H1 (cell line): Measurements from ENCODE around the gene CROCC. TPM values are rescaled to one million over a fixed set of nuclear protein-coding genes. Genes with fewer than 3 reads are reported as not detected.

Experiments
- CTCF ChIA-PET: fragments of 300-600 bp; sonication (Branson Sonifier 250); formaldehyde crosslinking; loops from one replicate; lab custom pipeline; 2021; ENCODE audit not compliant: partially characterized antibody; lab: Charles Lee
- POLR2A ChIA-PET: fragments of 300-600 bp; sonication (Branson Sonifier 250); formaldehyde crosslinking; loops from one replicate; lab custom pipeline; 2021; ENCODE audit warnings: inconsistent platforms; ENCODE audit not compliant: partially characterized antibody; lab: Charles Lee
- DNase-seq, 2 experiments: peaks; one replicate each; pipeline versions ENCODE4 v3.0.0 to v3.0.0-alpha.2; 2010 to 2022; ENCODE audit warnings: low spot score in 2 of 2, low read depth in 1 of 2, mixed read lengths in 1 of 2
- FAIRE-seq: peaks from 2 replicates; lab custom pipeline; 2011; peaks lifted over from hg19 to GRCh38; lab: Jason Lieb, UNC
- H2AFZ ChIP-seq: 2 replicates; pipeline ENCODE4 v1.8.1; 2012; ENCODE audit warnings: low read length, inconsistent platforms
- H2AK5ac ChIP-seq: 2 replicates; pipeline ENCODE4 v1.6.1; 2013; ENCODE audit warnings: low read depth, low read length
- H2BK120ac ChIP-seq: replicated peaks from 2 replicates; pipeline ENCODE3; 2013; ENCODE audit warnings: low read depth, low read length, inconsistent platforms
- H2BK12ac ChIP-seq: 2 replicates; pipeline ENCODE4 v1.6.1; 2013; ENCODE audit warnings: low read depth, low read length
- H2BK15ac ChIP-seq: 2 replicates; pipeline ENCODE4 v1.6.1; 2013; ENCODE audit warnings: low read length
- H2BK20ac ChIP-seq: 2 replicates; pipeline ENCODE4 v1.6.1; 2013; ENCODE audit warnings: low read length
- H2BK5ac ChIP-seq: 2 replicates; pipeline ENCODE4 v1.6.1; 2013; ENCODE audit warnings: low read depth, low read length
- H3K14ac ChIP-seq: 2 replicates; pipeline ENCODE4 v1.6.1; 2013; ENCODE audit warnings: inconsistent platforms; ENCODE audit not compliant: insufficient read length
- H3K18ac ChIP-seq: 2 replicates; pipeline ENCODE4 v1.6.1; 2013; ENCODE audit warnings: low read length; ENCODE audit errors: extremely low read depth
- H3K23ac ChIP-seq: 2 replicates; pipeline ENCODE4 v1.6.1; 2013; ENCODE audit warnings: inconsistent platforms; ENCODE audit not compliant: insufficient read length
- H3K23me2 ChIP-seq: 2 replicates; pipeline ENCODE4 v1.6.1; 2013; ENCODE audit warnings: low read depth, low read length
- H3K27ac ChIP-seq: 2 replicates; pipeline ENCODE4 v1.6.1; 2011; ENCODE audit warnings: low read depth, low read length, inconsistent platforms
- H3K27me3 ChIP-seq, 4 experiments: replicated peaks in 1 of 4; 1 replicate in 1 of 4; 2 replicates in 3 of 4; pipeline versions ENCODE4 v1.6.1 to v1.8.1; 2011 to 2013; ENCODE audit warnings: low read length in 3 of 4, mild to moderate bottlenecking in 3 of 4, inconsistent platforms in 2 of 4, mixed read lengths in 2 of 4, moderate library complexity in 1 of 4; ENCODE audit not compliant: control insufficient read depth in 3 of 4, insufficient read depth in 3 of 4; ENCODE audit errors: extremely low read depth in 1 of 4
- H3K36me3 ChIP-seq, 4 experiments: 2 replicates each; pipeline versions ENCODE4 v1.6.1 to v1.8.1; 2011 to 2013; ENCODE audit warnings: mild to moderate bottlenecking in 4 of 4, low read length in 3 of 4, moderate library complexity in 2 of 4, control low read depth in 1 of 4, inconsistent platforms in 1 of 4; ENCODE audit not compliant: insufficient read depth in 4 of 4, control insufficient read depth in 2 of 4
- H3K4ac ChIP-seq: replicated peaks from 2 replicates; pipeline ENCODE3; 2013; ENCODE audit warnings: low read length, low read depth, mixed read lengths, inconsistent platforms; ENCODE audit not compliant: insufficient read length
- H3K4me1 ChIP-seq, 4 experiments: replicated peaks in 1 of 4; 1 replicate in 1 of 4; 2 replicates in 3 of 4; pipeline versions ENCODE4 v1.6.1 to v1.8.1; 2011 to 2013; ENCODE audit warnings: low read length in 3 of 4, inconsistent platforms in 2 of 4, mixed read lengths in 1 of 4; ENCODE audit not compliant: insufficient read depth in 4 of 4, control insufficient read depth in 3 of 4
- H3K4me2 ChIP-seq, 2 experiments: 2 replicates each; pipeline versions ENCODE4 v1.6.1 to v1.8.1; 2011 to 2013; ENCODE audit warnings: low read depth in 2 of 2, low read length in 2 of 2, control low read depth in 1 of 2, inconsistent platforms in 1 of 2, mild to moderate bottlenecking in 1 of 2; ENCODE audit not compliant: insufficient read depth in 1 of 2
- H3K4me3 ChIP-seq, 4 experiments: fragments of 200-600, 300-600 bp in 1 of 4; sonication (generic), shearing (Covaris generic), sonication (Bioruptor Twin) in 1 of 4; 2 replicates each; pipeline versions ENCODE4 v1.5.1 to v1.8.1; 2011 to 2016; ENCODE audit warnings: low read length in 4 of 4, low read depth in 3 of 4, control low read depth in 2 of 4, inconsistent platforms in 2 of 4, mild to moderate bottlenecking in 2 of 4, mixed read lengths in 1 of 4, moderate library complexity in 1 of 4; ENCODE audit not compliant: insufficient read depth in 2 of 4; ENCODE audit errors: extremely low read depth in 1 of 4
- H3K56ac ChIP-seq: replicated peaks from 2 replicates; pipeline ENCODE3; 2013; ENCODE audit warnings: low read depth, mild to moderate bottlenecking, mixed read lengths, low read length, inconsistent platforms; ENCODE audit not compliant: insufficient read length
- H3K79me1 ChIP-seq: 2 replicates; pipeline ENCODE4 v1.6.1; 2013; ENCODE audit warnings: low read depth, low read length, control low read depth
- H3K79me2 ChIP-seq, 2 experiments: 2 replicates each; pipeline versions ENCODE4 v1.6.1 to v1.8.1; 2012 to 2013; ENCODE audit warnings: low read length in 2 of 2, mild to moderate bottlenecking in 2 of 2, inconsistent platforms in 1 of 2; ENCODE audit not compliant: insufficient read depth in 2 of 2, control insufficient read depth in 1 of 2
- H3K9ac ChIP-seq, 4 experiments: replicated peaks in 1 of 4; 1 replicate in 1 of 4; 2 replicates in 3 of 4; pipeline versions ENCODE4 v1.6.1 to v1.8.1; 2011 to 2013; ENCODE audit warnings: low read depth in 3 of 4, low read length in 3 of 4, control low read depth in 2 of 4, mild to moderate bottlenecking in 2 of 4, moderate library complexity in 2 of 4, inconsistent platforms in 1 of 4; ENCODE audit errors: extremely low read depth in 1 of 4
- H3K9me3 ChIP-seq, 2 experiments: 2 replicates each; pipeline versions ENCODE4 v1.6.1 to v1.8.1; 2012 to 2013; ENCODE audit warnings: mild to moderate bottlenecking in 2 of 2, moderate library complexity in 2 of 2, control low read depth in 1 of 2, inconsistent platforms in 1 of 2, low read depth in 1 of 2, low read length in 1 of 2, mixed read lengths in 1 of 2; ENCODE audit not compliant: insufficient read depth in 2 of 2
- H4K20me1 ChIP-seq, 2 experiments: replicated peaks in 1 of 2; 2 replicates each; pipeline versions ENCODE3 to v1.8.1; 2011 to 2013; ENCODE audit warnings: inconsistent platforms in 2 of 2, low read length in 2 of 2, mild to moderate bottlenecking in 1 of 2; ENCODE audit not compliant: insufficient read depth in 2 of 2, control insufficient read depth in 1 of 2
- H4K5ac ChIP-seq: 2 replicates; pipeline ENCODE4 v1.6.1; 2013; ENCODE audit warnings: low read length, low read depth, mixed read lengths, inconsistent platforms; ENCODE audit not compliant: insufficient read length
- H4K8ac ChIP-seq: 2 replicates; pipeline ENCODE4 v1.8.0; 2013; ENCODE audit warnings: mild to moderate bottlenecking, moderate library complexity, low read length, inconsistent platforms; ENCODE audit not compliant: insufficient read depth; ENCODE audit errors: extremely low read depth
- H4K91ac ChIP-seq: replicated peaks from 2 replicates; pipeline ENCODE3; 2013; ENCODE audit warnings: low read length, mixed read lengths, inconsistent platforms; ENCODE audit not compliant: insufficient read length
- ASH2L ChIP-seq: fragments of 200-600, 300-600 bp; sonication (generic); IDR thresholded peaks from one replicate; pipeline ENCODE4 v1.7.1; 2017; ENCODE audit warnings: low read length
- ATF2 ChIP-seq: IDR thresholded peaks from 2 replicates; pipeline ENCODE4 v1.6.1; 2012; ENCODE audit warnings: low read length, inconsistent platforms
- BACH1 ChIP-seq: IDR thresholded peaks from 2 replicates; pipeline ENCODE4 v1.6.1; 2012; ENCODE audit warnings: low read length, improper control_type of control experiment
- CTBP2 ChIP-seq: IDR thresholded peaks from 2 replicates; pipeline ENCODE4 v1.7.0; 2011; ENCODE audit warnings: borderline replicate concordance, mild to moderate bottlenecking, moderate library complexity, mixed read lengths, low read length; ENCODE audit not compliant: insufficient read depth, insufficient read length
- EP300 ChIP-seq, 2 experiments: IDR thresholded peaks; 1 replicate in 1 of 2; 2 replicates in 1 of 2; pipeline ENCODE4 v1.6.1; 2011 to 2012; ENCODE audit warnings: low read depth in 2 of 2, low read length in 2 of 2, mild to moderate bottlenecking in 2 of 2, borderline replicate concordance in 1 of 2, inconsistent platforms in 1 of 2, moderate library complexity in 1 of 2
- JUND ChIP-seq: IDR thresholded peaks from 2 replicates; pipeline ENCODE4 v1.6.1; 2011; ENCODE audit warnings: mild to moderate bottlenecking, improper control_type of control experiment, low read length
- PHF8 ChIP-seq: fragments of 200-600 bp; sonication (generic); conservative IDR thresholded peaks from 2 replicates; pipeline ENCODE4 v1.7.1; 2012; ENCODE audit warnings: low read depth, mild to moderate bottlenecking, inconsistent platforms, low read length, moderate library complexity
- RBBP5 ChIP-seq: IDR thresholded peaks from 2 replicates; pipeline ENCODE4 v1.7.1; 2012; ENCODE audit warnings: low read depth, mild to moderate bottlenecking, inconsistent platforms, low read length, moderate library complexity, borderline replicate concordance
- SAP30 ChIP-seq: fragments of 300-600 bp; sonication (generic); IDR thresholded peaks from 2 replicates; pipeline ENCODE4 v1.7.1; 2012; ENCODE audit warnings: low read length, moderate library complexity, mild to moderate bottlenecking, inconsistent platforms; ENCODE audit not compliant: insufficient read depth, insufficient replicate concordance
- TAF7 ChIP-seq: optimal IDR thresholded peaks from 2 replicates; pipeline ENCODE3; 2011; ENCODE audit warnings: low read depth, mild to moderate bottlenecking, inconsistent platforms, low read length, moderate library complexity, borderline replicate concordance
- TCF12 ChIP-seq: IDR thresholded peaks from 2 replicates; pipeline ENCODE4 v1.6.1; 2011; ENCODE audit warnings: low read depth, mild to moderate bottlenecking, low read length
- TEAD4 ChIP-seq: IDR thresholded peaks from 2 replicates; pipeline ENCODE4 v1.6.1; 2012; ENCODE audit warnings: low read depth, low read length, inconsistent platforms, mixed read lengths
- WGBS, 2 experiments: shearing (Covaris generic) in 1 of 2; methylation state at CpG; one replicate each; pipeline versions ENCODE4 v1.1.6 to v1.1.7; 2013 to 2015; ENCODE audit warnings: low lambda C conversion rate in 2 of 2, mixed read lengths in 2 of 2, inconsistent platforms in 1 of 2, low coverage in 1 of 2, missing lambda C conversion rate in 1 of 2; ENCODE audit not compliant: insufficient replicate concordance in 2 of 2, insufficient coverage in 1 of 2, insufficient read length in 1 of 2; ENCODE audit errors: extremely low coverage in 1 of 2, missing lambda C conversion rate in 1 of 2; 5-methylcytosine and 5-hydroxymethylcytosine counted together
- polyA plus RNA-seq, 7 experiments: library from polyadenylated mRNA; depleted of rRNA in 3 of 7; stranded (reverse) in 5 of 7; unstranded in 2 of 7; fragments of >200 nt in 5 of 7; fragments of 200-250 nt in 2 of 7; gene quantifications; 1 replicate in 5 of 7; 2 replicates in 1 of 7; 4 replicates in 1 of 7; pipeline versions ENCODE4 v1.2.1 to v1.2.3, GENCODE V29; 2011 to 2013; ENCODE audit warnings: missing spikeins in 2 of 7, mixed read lengths in 2 of 7
- total RNA-seq: library from RNA; stranded (reverse); fragmentation: NEBNext Ultra II Directional; extraction: Animal tissue kit (Norgen Biotek cat#: 25700); gene quantifications from 2 replicates; pipeline ENCODE4 v1.2.1, GENCODE V29; 2021

Gene CROCC
- total and polyA plus RNA-seq, 2 of the 8 experiments (the other 6 are each of a cell fraction or from before 2014, with no cell fraction given) = 12.1 to 39.5 TPM

- H2BK15ac ChIP-seq = no peak overlapping the region
- peaks cover 0 to 4% of the 10 kb centered on the region in 2 experiments for H4K20me1 ChIP-seq
- no peak overlapping the region for H2BK5ac ChIP-seq
- no peak overlapping the region for H4K8ac ChIP-seq
- no peak overlapping the region for H2BK120ac ChIP-seq
- WGBS, 2 experiments = 93% methylated on average over 17 of the region's 19 CpGs; no CpG with 5 or more reads in 1 of the 2 experiments
- peaks cover 0 to 28% (median 17%) of the 10 kb centered on the region in 4 experiments; a peak in 7 of 8 replicates for H3K36me3 ChIP-seq
- FAIRE-seq (no peak), DNase-seq (no peak)
- CTCF ChIA-PET = interaction anchor here (0.7 to 11.4 kb wide), 6 partner anchors 18 to 44 kb away, joined by 3 to 164 read pairs (median 4); no protein-coding TSS in a partner anchor
- no peak overlapping the region for H3K4ac ChIP-seq
- no peak overlapping the region for H3K9ac ChIP-seq
- no peak overlapping the region for H3K56ac ChIP-seq
- no peak overlapping the region for H3K4me3 ChIP-seq
- no peak overlapping the region for H4K5ac ChIP-seq
- H3K4me1 ChIP-seq = peaks cover 0 to 12% (median 7%) of the 10 kb centered on the region in 4 experiments; a peak in 5 of 7 replicates
- POLR2A ChIA-PET = interaction anchor here (2.1 kb wide), 1 partner anchor 13 kb away, joined by 5 read pairs; no protein-coding TSS in a partner anchor
- H3K18ac ChIP-seq = no peak overlapping the region
- H3K4me2 ChIP-seq = no peak overlapping the region
- no peak overlapping the region for H4K91ac ChIP-seq
- no peak overlapping the region for H2AFZ ChIP-seq
- H3K27ac ChIP-seq = no peak overlapping the region
- no peak overlapping the region for H3K14ac ChIP-seq
- no peaks in the 10 kb centered on the region for H3K79me1 ChIP-seq
- H3K23me2 ChIP-seq = no peaks in the 10 kb centered on the region
- no peak overlapping the region for H2BK12ac ChIP-seq
- H3K27me3 ChIP-seq = no peaks in the 10 kb centered on the region
- H2BK20ac ChIP-seq = no peak overlapping the region
- no peak overlapping the region for H3K23ac ChIP-seq
- H3K79me2 ChIP-seq = peaks cover 0 to 2% of the 10 kb centered on the region in 2 experiments; a peak in 1 of 4 replicates
- H2AK5ac ChIP-seq = no peak overlapping the region
- H3K9me3 ChIP-seq = no peaks in the 10 kb centered on the region
- no peak for TF ChIP-seq BACH1
- TF ChIP-seq SAP30 = no peak
- TF ChIP-seq TEAD4 = no peak
- TF ChIP-seq ASH2L = no peak
- TF ChIP-seq EP300 (IDR thresholded peaks at IDR 0.05; ENCODE audit: borderline replicate concordance in 1 of 2, low read depth in 2 of 2, low read length in 2 of 2) = no peak
- no peak for TF ChIP-seq CTBP2
- no peak for TF ChIP-seq TAF7
- TF ChIP-seq TCF12 = no peak
- TF ChIP-seq JUND = no peak
- TF ChIP-seq ATF2 = no peak
- no peak for TF ChIP-seq PHF8
- TF ChIP-seq RBBP5 = no peak
Measured at GRCh38 chr1:17005365-17005740, 83.6 kb downstream of the CROCC start.
